Thyroid gland (tissue), 4 donors: Measurements from ENCODE around the gene SP100.

Experiments used
- CTCF ChIP-seq, 6 experiments: fragments of 200-600 bp in 3 of 6; fragments of 450-650 bp in 3 of 6; sonication (generic) in 3 of 6; IDR thresholded peaks; one replicate each; pipeline ENCODE4 v1.5.1; 2016 to 2019; ENCODE audit warnings: antibody characterized with exemption in 6 of 6, mild to moderate bottlenecking in 2 of 6, inconsistent platforms in 1 of 6, moderate library complexity in 1 of 6
- POLR2A ChIP-seq, 2 donors: fragments of 450-650 bp; IDR thresholded peaks; one replicate each; pipeline ENCODE4 v1.6.1; 2017; ENCODE audit warnings: antibody characterized with exemption in 2 of 2, mild to moderate bottlenecking in 2 of 2, moderate library complexity in 1 of 2

GRCh38 chr2:230410263-230410662 lies 5.7 kb upstream of the SP100 start:
- TF ChIP-seq CTCF (IDR thresholded peaks at IDR 0.05) (no peak), POLR2A (IDR thresholded peaks at IDR 0.05) (no peak)
